SU-DHL-6 (cell line): ENCODE measurements around the gene TRUB1.

Experiments used
- H2AFZ ChIP-seq: fragments of 200-600 bp; sonication (generic); 2 replicates; pipeline ENCODE4 v1.6.1; 2014; ENCODE audit warnings: low read depth, mild to moderate bottlenecking, moderate library complexity, mixed read lengths, antibody characterized with exemption, low read length; ENCODE audit not compliant: severe bottlenecking
- H3F3A ChIP-seq: fragments of 200-600 bp; shearing (Covaris generic); 2 replicates; pipeline ENCODE4 v1.6.0; 2016; ENCODE audit warnings: antibody characterized with exemption, mild to moderate bottlenecking; ENCODE audit not compliant: insufficient read depth
- H3K27ac ChIP-seq: fragments of 200-600 bp; sonication (generic); 2 replicates; pipeline ENCODE4 v1.5.1; 2016; ENCODE audit warnings: low read depth, mild to moderate bottlenecking, low read length, moderate library complexity, mixed read lengths
- H3K27me3 ChIP-seq: fragments of 200-600 bp; sonication (generic), shearing (Covaris generic); 2 replicates; pipeline ENCODE4 v1.6.0; 2014; ENCODE audit warnings: mild to moderate bottlenecking, low read length
- H3K36me3 ChIP-seq: fragments of 200-600 bp; sonication (generic); 2 replicates; pipeline ENCODE4 v1.6.1; 2014; ENCODE audit warnings: mild to moderate bottlenecking, low read length, mixed read lengths
- H3K4me2 ChIP-seq: fragments of 300-600, 200-600 bp; shearing (Covaris generic), sonication (generic); 2 replicates; pipeline ENCODE4 v1.6.0; 2014; ENCODE audit warnings: low read length, low read depth, mild to moderate bottlenecking; ENCODE audit not compliant: poor library complexity, severe bottlenecking
- H3K4me3 ChIP-seq: fragments of 200-600 bp; sonication (generic); 2 replicates; pipeline ENCODE4 v1.5.1; 2014; ENCODE audit warnings: antibody characterized with exemption, low read length, mild to moderate bottlenecking, mixed read lengths; ENCODE audit not compliant: insufficient read depth, poor library complexity, severe bottlenecking
- H3K79me2 ChIP-seq: fragments of 200-600 bp; sonication (generic); 2 replicates; pipeline ENCODE4 v1.6.1; 2014; ENCODE audit warnings: mild to moderate bottlenecking, low read length, moderate library complexity; ENCODE audit not compliant: insufficient read depth
- H3K9ac ChIP-seq: fragments of 200-600 bp; sonication (generic); 2 replicates; pipeline ENCODE4 v1.7.0; 2014; ENCODE audit warnings: mild to moderate bottlenecking, low read length
- H3K9me2 ChIP-seq: fragments of 200-600 bp; sonication (generic); replicated peaks from 2 replicates; pipeline ENCODE4 v1.6.1; 2014; ENCODE audit warnings: low read length; ENCODE audit not compliant: insufficient read depth
- H3K9me3 ChIP-seq: fragments of 200-600 bp; sonication (generic); 2 replicates; pipeline ENCODE4 v1.6.1; 2014; ENCODE audit warnings: low read length, mixed read lengths; ENCODE audit not compliant: insufficient read depth
- H4K20me1 ChIP-seq: fragments of 200-600 bp; sonication (generic); 2 replicates; pipeline ENCODE4 v1.6.1; 2014; ENCODE audit warnings: low read depth, mild to moderate bottlenecking, antibody characterized with exemption, low read length, moderate library complexity, mixed read lengths
- CTCF ChIP-seq: fragments of 200-600 bp; sonication (generic); IDR thresholded peaks from one replicate; pipeline ENCODE4 v1.5.1; 2017; ENCODE audit warnings: antibody characterized with exemption, mild to moderate bottlenecking, low read length, moderate library complexity; ENCODE audit not compliant: insufficient read depth, poor library complexity, severe bottlenecking
- EZH2phosphoT487 ChIP-seq: fragments of 200-600 bp; sonication (generic), shearing (Covaris generic); conservative IDR thresholded peaks from 2 replicates; pipeline ENCODE4 v1.6.1; 2018; ENCODE audit warnings: mild to moderate bottlenecking, antibody characterized with exemption, low read length, moderate library complexity, mixed read lengths

TRUB1 gene

GRCh38 chr10:114923551-114923950 is 14.4 kb upstream of the TRUB1 start:
- Histone ChIP-seq H3F3A (no peaks in the 10 kb centered on the region), H3K9me3 (no peaks in the 10 kb centered on the region), H3K27ac (no peak overlapping the region), H2AFZ (no peak overlapping the region), H3K4me3 (no peak overlapping the region), H3K79me2 (no peaks in the 10 kb centered on the region), H3K4me2 (no peak overlapping the region), H4K20me1 (no peaks in the 10 kb centered on the region), H3K9ac (no peak overlapping the region), H3K9me2 (no peaks in the 10 kb centered on the region), H3K27me3 (no peaks in the 10 kb centered on the region), H3K36me3 (no peaks in the 10 kb centered on the region)
- TF ChIP-seq EZH2phosphoT487 (no peak), CTCF (no peak)

GRCh38 chr10:114925587-114926586 is 12.1 kb upstream of the TRUB1 start:
- H3K9ac ChIP-seq = no peak overlapping the region
- H3F3A ChIP-seq = no peaks in the 10 kb centered on the region
- no peak overlapping the region for H3K4me2 ChIP-seq
- TF ChIP-seq EZH2phosphoT487 (no peak), CTCF (no peak)
- no peak overlapping the region for H2AFZ ChIP-seq
- no peaks in the 10 kb centered on the region for H3K27me3 ChIP-seq
- H3K4me3 ChIP-seq = no peak overlapping the region
- no peaks in the 10 kb centered on the region for H3K36me3 ChIP-seq
- H4K20me1 ChIP-seq = no peaks in the 10 kb centered on the region
- no peaks in the 10 kb centered on the region for H3K79me2 ChIP-seq
- H3K9me3 ChIP-seq = no peaks in the 10 kb centered on the region
- H3K27ac ChIP-seq = no peak overlapping the region
- no peaks in the 10 kb centered on the region for H3K9me2 ChIP-seq

GRCh38 chr10:114928818-114929217 is 9.2 kb upstream of the TRUB1 start:
- Histone ChIP-seq H3K27me3 (no peaks in the 10 kb centered on the region), H3K27ac (no peak overlapping the region), H3K4me3 (no peak overlapping the region), H3K9me3 (no peaks in the 10 kb centered on the region), H3K79me2 (no peaks in the 10 kb centered on the region), H3K4me2 (no peak overlapping the region), H4K20me1 (no peaks in the 10 kb centered on the region), H3K9me2 (no peaks in the 10 kb centered on the region), H3K9ac (no peak overlapping the region), H2AFZ (no peak overlapping the region), H3K36me3 (no peaks in the 10 kb centered on the region), H3F3A (no peaks in the 10 kb centered on the region)
- no peak for TF ChIP-seq CTCF
- TF ChIP-seq EZH2phosphoT487 = no peak
